Measurements from ENCODE around the gene OPA1.

Gene OPA1

DNA sequence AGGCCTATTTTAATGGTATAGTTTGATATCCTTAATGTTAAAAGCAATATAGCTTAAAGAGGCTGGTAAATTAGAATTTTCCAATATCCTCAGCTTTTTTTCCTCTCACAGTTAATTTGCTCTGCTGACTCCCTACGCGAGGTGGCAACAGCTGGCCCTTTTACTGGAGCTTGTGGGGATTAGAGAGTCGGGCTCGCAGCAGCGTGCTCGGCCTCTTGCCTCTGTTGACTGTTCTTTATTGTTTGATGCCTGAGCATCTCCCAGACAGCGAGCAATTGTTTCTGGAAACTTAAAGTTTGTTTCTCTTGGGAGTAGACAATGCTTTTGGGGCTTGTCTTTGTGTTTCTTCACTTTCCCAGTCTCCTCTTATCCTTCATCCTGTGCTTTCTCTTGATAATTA lies 80.8 kb downstream of the OPA1 start:
- no peak overlapping the region for H3K27ac ChIP-seq
- TF ChIP-seq, protein P1, sequence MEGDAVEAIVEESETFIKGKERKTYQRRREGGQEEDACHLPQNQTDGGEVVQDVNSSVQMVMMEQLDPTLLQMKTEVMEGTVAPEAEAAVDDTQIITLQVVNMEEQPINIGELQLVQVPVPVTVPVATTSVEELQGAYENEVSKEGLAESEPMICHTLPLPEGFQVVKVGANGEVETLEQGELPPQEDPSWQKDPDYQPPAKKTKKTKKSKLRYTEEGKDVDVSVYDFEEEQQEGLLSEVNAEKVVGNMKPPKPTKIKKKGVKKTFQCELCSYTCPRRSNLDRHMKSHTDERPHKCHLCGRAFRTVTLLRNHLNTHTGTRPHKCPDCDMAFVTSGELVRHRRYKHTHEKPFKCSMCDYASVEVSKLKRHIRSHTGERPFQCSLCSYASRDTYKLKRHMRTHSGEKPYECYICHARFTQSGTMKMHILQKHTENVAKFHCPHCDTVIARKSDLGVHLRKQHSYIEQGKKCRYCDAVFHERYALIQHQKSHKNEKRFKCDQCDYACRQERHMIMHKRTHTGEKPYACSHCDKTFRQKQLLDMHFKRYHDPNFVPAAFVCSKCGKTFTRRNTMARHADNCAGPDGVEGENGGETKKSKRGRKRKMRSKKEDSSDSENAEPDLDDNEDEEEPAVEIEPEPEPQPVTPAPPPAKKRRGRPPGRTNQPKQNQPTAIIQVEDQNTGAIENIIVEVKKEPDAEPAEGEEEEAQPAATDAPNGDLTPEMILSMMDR (conservative IDR thresholded peaks at IDR 0.05), result no peak
- no peak for TF ChIP-seq ZFX (IDR thresholded peaks at IDR 0.05)

DNA sequence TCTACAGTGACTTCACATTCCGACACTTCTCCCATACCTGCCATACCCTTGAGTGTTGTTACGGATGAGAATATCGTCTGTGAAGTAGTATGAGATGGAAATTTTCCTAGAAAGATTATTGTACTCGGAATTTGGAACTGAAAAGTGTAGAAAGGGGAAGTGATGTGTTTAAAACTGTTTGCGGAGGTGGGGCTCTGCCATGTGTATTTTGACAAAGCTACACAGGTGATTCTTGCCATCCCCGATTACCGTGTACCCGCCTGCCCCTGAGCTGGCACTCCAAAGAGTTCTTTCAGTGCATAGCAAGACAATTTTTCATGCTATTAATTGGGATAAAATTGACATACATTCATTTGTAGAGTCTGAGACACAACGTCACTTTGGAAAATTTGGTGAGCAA lies 81.7 kb downstream of the OPA1 start:
- no peak overlapping the region for H3K27ac ChIP-seq
- TF ChIP-seq, protein P1 (conservative IDR thresholded peaks at IDR 0.05), result no peak
- TF ChIP-seq ZFX (IDR thresholded peaks at IDR 0.05), result no peak

DNA sequence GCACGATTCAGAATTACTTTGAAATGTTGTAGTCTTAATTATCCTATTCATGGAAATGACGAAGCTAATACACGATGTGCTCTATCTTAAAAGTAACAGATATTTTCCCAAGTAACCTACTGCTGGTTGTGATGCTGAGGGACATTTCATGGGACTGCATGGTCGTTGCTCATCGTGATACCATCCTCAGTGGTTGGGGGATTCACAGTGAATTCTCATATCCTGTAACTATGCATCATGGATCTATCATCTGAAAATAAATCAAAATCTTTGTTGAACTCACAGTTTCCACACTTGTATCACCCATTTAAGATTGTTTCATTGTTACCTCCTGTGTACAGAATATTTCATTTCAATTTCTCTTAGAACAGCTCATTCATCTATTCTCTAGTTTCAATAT lies 84.7 kb downstream of the OPA1 start:
- no peak overlapping the region for H3K27ac ChIP-seq
- TF ChIP-seq ZFX (IDR thresholded peaks at IDR 0.05), result no peak
- TF ChIP-seq, protein P1 (conservative IDR thresholded peaks at IDR 0.05), result no peak

DNA sequence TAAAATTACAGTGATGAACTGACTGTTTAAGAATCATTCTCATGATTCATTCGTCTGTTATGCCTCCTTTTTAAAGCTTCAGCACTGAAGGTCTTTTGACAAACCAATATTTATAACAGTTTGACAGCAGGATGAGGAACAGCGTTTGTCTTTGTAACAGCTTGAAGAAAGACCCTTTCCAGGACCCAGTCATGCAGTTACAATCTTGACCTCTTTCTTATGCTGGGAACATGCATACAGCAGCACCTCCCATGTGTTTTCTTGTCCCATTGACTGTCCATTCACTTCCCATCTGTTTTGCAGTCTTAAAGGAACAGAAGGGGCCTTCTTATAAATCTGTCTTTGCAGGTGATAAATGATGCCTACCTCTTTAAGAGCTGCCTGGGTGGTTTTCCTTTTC lies 87.2 kb downstream of the OPA1 start:
- TF ChIP-seq, protein P1 (conservative IDR thresholded peaks at IDR 0.05), result no peak
- TF ChIP-seq ZFX (IDR thresholded peaks at IDR 0.05), result no peak
- no peak overlapping the region for H3K27ac ChIP-seq

DNA sequence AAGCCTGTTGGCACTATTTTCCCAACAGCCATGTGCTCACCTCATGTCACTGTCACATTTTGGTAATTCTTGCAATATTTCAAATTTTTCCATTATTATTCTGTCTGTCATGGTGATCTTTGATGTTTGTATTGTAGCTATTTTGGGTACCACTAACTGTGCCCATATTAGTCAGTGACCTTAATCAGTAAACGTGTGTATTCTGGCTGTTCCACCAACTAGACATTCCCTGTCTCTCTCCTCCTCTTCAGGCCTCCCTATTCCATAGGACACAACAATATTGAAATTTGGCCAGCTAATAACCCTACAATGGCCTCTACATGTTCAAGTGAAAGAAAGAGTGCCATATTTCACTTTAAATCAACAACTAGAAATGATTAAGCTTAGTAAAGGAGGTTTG lies 88.6 kb downstream of the OPA1 start:
- no peak overlapping the region for H3K27ac ChIP-seq
- TF ChIP-seq, protein P1 (conservative IDR thresholded peaks at IDR 0.05), result no peak
- no peak for TF ChIP-seq ZFX (IDR thresholded peaks at IDR 0.05)

DNA sequence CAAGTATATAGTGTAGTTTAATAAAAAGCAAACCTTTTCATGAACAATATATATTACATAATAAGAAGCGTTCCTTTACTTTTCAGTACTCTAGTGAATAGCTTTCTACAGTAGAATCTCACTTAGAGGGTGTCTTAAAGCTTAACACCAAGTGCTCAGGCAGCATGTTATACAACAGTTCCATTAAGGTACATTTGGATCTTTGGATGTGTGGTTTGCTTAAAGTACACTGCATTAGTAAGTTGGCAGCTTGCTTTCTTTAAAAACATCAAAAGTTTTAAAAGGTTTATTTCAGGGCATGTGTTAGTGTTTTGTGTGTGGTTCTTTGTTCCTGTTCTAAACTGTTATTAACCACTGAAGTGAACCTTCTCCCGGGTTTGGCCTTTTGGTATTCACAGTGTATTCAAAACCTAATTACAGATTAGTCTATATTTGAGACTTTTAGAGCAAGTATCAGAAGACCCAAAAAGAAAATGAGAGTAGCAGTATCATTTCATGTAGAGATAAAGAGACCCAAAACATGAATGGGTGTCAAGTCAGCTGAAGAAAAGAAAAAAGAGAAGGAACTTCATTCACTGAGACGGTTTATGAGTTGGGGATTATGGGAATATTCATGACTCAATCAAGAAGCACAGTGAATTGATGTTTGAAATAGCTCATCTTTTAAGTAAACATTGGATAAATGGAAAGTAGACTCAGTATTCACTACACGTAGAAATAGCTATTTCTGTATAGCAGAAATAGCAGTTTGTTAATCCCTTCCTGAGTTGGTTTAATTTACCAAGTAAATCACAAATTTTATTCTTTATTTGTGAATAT lies 93.9 kb downstream of the OPA1 start:
- no peak overlapping the region for H3K27ac ChIP-seq
- TF ChIP-seq, protein P1 (conservative IDR thresholded peaks at IDR 0.05), result no peak
- TF ChIP-seq ZFX (IDR thresholded peaks at IDR 0.05), result no peak

DNA sequence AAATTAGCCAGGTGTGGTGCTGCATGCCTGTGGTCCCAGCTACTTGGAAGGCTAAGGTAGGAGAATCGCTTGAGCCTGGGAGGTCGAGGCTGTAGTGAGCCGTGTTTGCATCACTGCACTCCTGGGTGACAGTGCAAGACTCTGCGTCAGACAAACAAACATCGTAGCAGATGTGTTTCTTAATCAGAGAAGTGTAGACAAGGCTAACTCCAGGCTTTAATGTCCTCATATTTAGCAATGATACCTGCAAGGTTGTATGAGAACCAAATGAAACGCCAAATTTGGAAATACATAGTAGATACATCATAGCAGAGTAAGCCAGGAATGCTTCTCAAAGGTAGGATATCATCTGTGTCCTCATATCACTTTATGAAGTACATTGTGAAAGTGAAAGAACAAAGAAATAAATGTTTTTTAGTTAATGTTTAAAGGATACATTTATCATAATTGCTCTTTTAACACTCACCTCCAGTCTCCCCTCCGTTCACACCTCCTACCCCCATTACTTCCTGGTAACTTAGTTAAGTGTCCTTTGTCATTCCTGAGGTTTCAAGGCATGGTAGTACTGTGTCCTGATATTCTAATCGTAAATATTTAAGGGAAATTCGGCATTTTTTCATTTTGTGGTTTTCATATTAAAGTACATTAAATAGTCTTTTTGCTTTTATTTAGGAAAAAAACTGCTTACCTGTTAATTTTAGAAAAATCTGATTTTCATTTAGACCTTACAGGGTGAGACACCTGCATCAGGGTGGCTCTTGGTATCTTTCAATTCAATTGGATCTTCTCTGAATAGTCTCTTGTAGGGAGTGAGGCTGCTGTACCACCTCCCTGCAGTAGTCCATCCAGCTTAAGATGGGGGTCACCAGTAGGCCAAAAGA lies 96.1 kb downstream of the OPA1 start:
- TF ChIP-seq, protein P1 (conservative IDR thresholded peaks at IDR 0.05), result no peak
- no peak for TF ChIP-seq ZFX (IDR thresholded peaks at IDR 0.05)

More for the DNA sequence above, 96.1 kb downstream of the OPA1 start:
- no peak overlapping the region for H3K27ac ChIP-seq

All from C4-2B (cell line).